Measurements from ENCODE around the gene CCDC85C.
A peak's percentile ranks its signal among the peaks of the same experiment; 100 is the strongest.
"Not testable (repeated sequence)": the region's sequence is repeated elsewhere in the genome, so short reads cannot be mapped to it uniquely, and the experiment has no call there.

The CCDC85C gene

DNA sequence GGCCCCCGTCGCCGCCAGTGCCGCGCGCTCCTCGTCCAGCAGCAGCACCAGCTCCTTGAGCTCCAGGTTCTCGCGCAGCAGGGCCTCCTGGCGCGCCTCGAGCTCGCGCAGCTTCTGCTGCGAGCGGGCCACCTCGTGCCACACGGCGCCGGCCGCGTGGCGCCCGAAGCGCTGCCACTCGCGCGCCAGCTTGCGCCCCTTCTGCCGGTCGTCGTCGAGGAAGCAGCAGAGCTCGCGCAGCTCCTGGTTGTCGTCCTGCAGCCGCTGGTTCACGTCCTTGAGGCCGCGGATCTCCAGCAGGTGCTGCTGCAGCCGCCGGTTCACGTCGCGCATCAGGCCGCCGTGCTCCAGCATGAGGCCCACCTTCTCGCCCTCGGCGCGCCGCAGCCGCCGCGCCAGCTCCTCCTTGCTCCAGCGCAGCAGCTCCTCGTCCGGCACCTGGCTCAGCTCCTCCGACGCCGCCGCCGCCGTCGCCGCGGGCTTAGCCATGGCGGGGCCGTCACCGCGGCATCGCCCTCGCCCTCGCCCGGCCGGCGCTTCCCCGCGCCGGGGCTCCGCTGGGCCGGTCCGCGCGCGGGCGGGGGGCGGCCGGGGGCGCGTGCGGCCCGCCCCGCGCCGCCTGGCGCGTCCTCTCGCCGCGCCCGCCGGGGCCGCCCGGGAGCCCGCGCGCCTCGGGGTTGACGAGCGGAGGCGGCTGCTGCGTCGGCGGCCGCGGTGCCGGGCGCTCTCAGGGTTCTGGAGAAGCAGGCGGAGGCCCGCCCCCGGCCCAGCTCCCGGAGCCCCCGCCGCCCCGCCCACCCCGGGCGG lies at the start of gene CCDC85C:
TSS of gene CCDC85C (minus strand) at position 737 of the 807 bp plus-strand sequence. CDS start at position 489, 248 bp downstream.
- DNase-seq = peak; percentile 27 to 32
- TF ChIP-seq GATA1 (IDR thresholded peaks at IDR 0.05; ENCODE audit: low read depth, low read length) = no peak
- TF ChIP-seq POLR2A (IDR thresholded peaks at IDR 0.05; ENCODE audit: low read length) = no peak

- no peak for TF ChIP-seq GATA1 (IDR thresholded peaks at IDR 0.05; ENCODE audit: low read depth, low read length)
- no peak for TF ChIP-seq POLR2A (IDR thresholded peaks at IDR 0.05; ENCODE audit: low read length)
- DNase-seq = no peak
Measured at GRCh38 chr14:99651953-99652746, 48.1 kb upstream of the CCDC85C start.

DNA sequence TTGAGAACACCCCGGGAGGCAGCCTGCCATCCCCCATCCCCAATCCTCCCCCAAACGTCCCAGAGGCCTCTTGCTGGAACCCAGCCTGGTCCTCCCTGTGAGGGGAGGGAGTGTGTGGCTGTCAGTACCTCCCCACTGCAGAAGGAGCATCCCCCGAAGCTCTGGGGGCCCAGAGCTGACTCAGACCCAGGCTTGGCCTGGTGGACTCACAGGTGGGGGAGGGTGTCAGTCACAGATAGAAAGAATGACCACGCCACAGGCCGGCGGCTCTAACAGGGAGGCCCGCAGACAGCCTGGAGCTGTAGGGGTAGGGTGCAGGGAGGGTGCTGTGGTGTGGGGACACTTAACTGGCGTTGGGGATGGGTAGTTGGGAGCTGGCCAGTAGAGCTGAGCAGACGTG lies 46.2 kb upstream of the CCDC85C start:
- DNase-seq = no peak
- TF ChIP-seq GATA1 (IDR thresholded peaks at IDR 0.05; ENCODE audit: low read depth, low read length) (no peak), POLR2A (IDR thresholded peaks at IDR 0.05; ENCODE audit: low read length) (no peak)

DNA sequence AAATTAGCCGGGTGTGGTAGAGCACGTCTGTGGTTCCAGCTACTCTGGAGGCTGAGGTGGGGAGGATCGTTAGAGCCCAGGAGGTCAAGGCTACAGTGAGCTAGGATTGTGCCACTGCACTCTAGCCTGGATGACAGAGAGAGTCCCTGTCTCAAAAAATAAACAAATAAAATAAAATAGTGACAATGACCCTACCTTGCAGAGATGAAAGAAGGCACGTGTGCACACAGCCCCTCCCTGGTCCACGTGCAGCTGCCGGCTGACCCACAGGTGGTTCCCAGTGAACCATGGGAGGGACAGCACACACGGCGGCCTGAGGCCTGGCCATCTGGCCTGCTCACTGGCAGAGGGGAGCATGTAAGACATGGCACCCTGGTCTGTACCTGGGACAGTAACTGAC lies 45.6 kb upstream of the CCDC85C start:
- no peak for DNase-seq
- TF ChIP-seq POLR2A (IDR thresholded peaks at IDR 0.05; ENCODE audit: low read length) (no peak), GATA1 (IDR thresholded peaks at IDR 0.05; ENCODE audit: low read depth, low read length) (no peak)

GRCh38 chr14:99649219-99649618 lies 45.2 kb upstream of the CCDC85C start:
- no peak for TF ChIP-seq GATA1 (IDR thresholded peaks at IDR 0.05; ENCODE audit: low read depth, low read length)
- no peak for TF ChIP-seq POLR2A (IDR thresholded peaks at IDR 0.05; ENCODE audit: low read length)
- DNase-seq = no peak

DNA sequence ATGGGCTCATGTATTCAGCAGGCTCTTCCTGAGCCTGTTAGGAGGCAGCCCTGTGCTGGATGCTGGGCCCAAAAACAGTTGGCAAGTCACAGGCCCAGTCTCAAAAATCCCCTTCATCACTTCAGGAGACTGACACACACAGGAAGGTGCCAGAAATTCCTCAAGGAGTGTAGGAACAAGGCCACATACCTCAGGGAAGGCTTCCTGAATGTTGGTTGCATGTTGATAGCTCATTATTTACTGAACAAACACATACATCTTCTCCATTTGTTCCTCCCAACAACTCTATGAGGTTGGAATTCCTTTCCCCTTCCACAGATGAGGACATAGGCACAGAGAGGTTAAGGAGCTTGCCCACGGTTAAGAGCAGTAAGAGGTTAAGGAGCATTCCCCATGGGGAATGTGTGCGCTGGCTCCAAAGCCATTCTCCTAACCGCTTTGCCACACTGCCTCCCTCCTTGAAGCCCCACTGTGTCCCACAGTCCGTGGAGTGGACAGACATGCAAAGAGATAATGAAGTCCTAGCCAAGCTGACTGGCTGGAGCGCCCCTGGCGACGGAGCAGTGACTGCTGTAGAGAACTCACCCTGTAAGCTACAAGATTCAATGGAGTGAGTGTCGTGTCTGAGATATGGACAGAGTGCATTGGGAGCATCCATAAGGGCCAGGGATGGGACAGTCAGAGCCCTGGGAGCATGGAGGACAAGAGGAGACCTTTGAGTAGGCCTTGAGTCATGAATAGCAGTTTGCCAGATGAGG lies 44.2 kb upstream of the CCDC85C start:
- TF ChIP-seq GATA1 (IDR thresholded peaks at IDR 0.05; ENCODE audit: low read depth, low read length) (no peak), POLR2A (IDR thresholded peaks at IDR 0.05; ENCODE audit: low read length) (no peak)

GRCh38 chr14:99647411-99647810 lies 43.4 kb upstream of the CCDC85C start:
- DNase-seq = no peak

More for the DNA sequence above, 44.2 kb upstream of the CCDC85C start:
- no peak for DNase-seq

DNA sequence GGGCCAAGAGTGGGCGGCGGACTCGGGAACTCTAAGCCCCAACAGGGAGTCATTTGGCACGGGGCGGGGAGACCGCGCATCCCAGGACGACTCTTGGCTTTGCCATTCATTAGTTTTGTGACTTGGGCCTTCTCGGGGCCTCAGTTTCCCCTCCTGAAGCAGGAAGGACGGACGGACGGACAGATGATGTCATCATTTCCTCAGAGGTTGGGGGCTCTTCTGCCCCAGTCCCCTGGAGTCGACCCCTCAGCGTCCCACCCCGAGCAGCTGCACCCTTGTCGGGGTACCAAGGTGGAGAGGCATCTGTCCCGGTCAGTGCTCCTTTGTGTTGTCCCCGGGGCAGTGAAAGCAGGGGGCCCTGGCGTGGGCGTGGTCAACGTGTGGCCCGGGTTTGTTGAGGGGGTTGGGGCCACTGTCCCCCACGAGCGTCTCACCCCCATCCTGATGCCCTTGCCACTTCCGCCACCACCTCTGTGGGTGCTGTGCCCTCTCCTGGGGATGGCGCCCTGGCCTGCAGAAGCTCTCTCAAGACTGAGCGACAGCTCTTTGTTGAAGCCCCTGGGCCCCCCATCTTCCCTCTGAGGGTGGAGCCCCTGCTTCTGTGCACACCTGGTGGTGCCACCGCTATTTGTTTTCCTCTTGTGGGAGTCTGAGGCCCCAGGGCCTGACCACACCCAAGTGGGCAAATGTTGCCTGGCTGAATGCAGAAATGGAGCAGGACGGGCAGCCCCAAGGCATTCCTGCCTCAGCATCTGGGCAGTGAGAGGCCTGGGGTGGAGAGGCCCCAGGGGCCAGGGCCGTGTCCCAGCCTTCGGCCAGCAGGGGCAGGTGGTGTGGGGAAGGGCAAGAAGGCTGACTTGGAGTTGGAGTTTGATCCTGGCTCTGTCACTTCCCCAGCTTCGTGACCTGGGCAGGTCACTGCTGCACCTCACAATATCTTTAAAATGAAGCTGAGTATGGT lies 41.8 kb upstream of the CCDC85C start:
- DNase-seq = no peak
- TF ChIP-seq GATA1 (IDR thresholded peaks at IDR 0.05; ENCODE audit: low read depth, low read length) = no peak
- TF ChIP-seq POLR2A (IDR thresholded peaks at IDR 0.05; ENCODE audit: low read length) = no peak

More at GRCh38 chr14:99647411-99647810, 43.4 kb upstream of the CCDC85C start:
- TF ChIP-seq GATA1 (IDR thresholded peaks at IDR 0.05; ENCODE audit: low read depth, low read length) (no peak), POLR2A (IDR thresholded peaks at IDR 0.05; ENCODE audit: low read length) (no peak)

DNA sequence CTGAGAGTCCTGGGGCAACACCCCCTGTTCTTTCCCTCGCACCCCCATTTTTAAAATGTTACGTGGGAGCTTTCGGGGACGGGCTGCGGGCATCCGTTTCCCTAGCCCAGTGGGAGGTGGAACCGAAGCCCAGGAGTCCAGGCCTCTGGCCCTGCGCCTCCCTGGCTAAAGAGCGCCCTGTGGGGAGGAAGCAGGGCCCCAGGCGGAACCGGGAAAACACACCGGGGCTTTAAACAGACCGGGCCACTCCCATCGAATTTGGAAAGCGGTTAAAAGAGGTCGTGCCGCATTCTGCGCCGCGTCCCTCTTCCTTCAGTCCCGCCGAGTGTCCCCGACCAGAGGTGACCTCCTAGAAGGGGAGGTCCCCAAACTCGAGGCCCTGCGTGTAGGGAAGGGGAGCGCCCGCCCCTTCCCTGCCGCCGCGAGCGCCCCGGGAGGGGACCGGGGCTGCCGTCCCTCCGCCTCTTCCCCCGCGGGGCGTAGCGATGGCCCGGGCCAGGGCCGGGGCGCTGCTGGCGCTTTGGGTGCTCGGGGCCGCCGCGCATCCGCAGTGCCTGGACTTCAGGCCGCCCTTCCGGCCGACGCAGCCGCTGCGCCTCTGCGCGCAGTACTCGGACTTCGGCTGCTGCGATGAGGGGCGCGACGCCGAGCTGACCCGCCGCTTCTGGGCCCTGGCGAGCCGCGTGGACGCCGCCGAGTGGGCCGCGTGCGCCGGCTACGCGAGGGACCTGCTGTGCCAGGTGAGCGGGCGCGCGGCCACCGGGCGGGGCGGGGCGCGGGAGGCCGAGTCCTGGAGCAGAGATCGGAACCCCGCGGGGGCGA lies 40.9 kb upstream of the CCDC85C start, which contains the start of gene HHIPL1:
TSS of gene HHIPL1 (plus strand) at position 407 of the 822 bp plus-strand sequence. CDS start at position 486, 79 bp downstream.
- no peak for TF ChIP-seq POLR2A (IDR thresholded peaks at IDR 0.05; ENCODE audit: low read length)
- no peak for TF ChIP-seq GATA1 (IDR thresholded peaks at IDR 0.05; ENCODE audit: low read depth, low read length)
- no peak for DNase-seq

DNA sequence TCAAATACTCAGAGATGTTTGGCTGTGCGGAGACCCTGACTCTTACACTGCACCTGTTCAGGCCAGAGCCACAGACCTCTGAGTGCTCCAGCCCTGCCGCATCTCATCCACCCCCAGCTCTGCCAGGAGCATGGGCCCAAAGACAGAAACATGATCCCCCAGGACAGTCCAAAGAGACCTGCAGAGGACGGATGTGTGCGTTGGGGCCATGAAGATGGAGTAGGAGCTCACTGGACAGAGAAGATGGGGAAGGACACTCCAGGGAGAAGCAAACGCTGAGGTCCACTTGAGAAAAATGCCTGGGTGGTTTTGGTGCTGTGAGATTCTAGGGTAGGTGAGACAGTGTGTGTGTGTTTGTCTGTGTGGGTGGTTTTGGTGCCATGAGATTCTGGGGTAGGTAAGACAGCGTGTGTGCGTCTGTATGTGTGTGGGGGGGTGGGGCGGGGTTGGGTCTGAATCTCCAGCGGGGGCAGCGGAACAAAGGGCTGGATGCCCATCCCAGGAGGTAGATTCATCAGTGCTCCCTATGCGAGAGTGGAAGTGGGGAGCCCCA lies 40.1 kb upstream of the CCDC85C start:
- no peak for DNase-seq
- no peak for TF ChIP-seq POLR2A (IDR thresholded peaks at IDR 0.05; ENCODE audit: low read length)
- TF ChIP-seq GATA1 (IDR thresholded peaks at IDR 0.05; ENCODE audit: low read depth, low read length) = no peak

DNA sequence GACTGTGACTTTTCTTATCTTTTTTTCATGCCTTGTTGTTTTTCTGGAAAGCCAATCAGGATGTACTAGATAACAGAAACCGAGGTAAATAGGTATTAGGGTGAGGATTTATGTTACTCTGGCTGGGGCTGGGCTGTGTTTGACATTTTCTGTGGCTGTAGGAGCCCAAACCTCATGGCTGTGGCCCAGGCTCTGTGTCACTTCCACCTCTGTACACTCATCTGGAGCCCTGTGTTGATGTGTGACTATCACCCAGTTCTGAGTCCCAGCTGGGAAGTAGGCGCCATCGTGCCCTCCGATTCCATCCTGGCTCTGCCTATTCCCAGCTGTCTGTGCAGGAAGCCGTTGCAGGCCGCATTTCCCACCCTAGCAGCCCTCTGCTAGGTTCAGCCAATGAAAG lies 39.3 kb upstream of the CCDC85C start:
- DNase-seq = no peak
- TF ChIP-seq GATA1 (IDR thresholded peaks at IDR 0.05; ENCODE audit: low read depth, low read length) = no peak
- no peak for TF ChIP-seq POLR2A (IDR thresholded peaks at IDR 0.05; ENCODE audit: low read length)

DNA sequence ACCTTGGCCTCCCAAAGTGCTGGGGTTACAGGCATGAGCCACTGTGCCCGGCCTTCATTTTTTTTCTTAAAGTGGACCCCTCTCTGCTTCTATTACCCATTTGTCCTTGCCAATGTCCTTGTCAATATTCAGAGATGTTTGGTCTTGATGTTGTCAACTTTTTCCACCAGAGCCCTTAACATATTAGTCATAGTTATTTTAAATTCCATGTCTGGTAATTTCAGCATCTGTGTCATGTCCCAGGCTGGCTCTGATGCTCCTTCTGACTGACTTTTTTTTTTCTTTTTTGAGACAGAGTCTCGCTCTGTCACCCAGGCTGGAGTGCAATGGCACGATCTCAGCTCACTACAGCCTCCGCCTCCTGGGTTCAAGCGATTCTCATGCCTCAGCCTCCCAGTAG lies 38.8 kb upstream of the CCDC85C start:
- DNase-seq = not testable (repeated sequence)

Data from erythroblast (primary cell).